NCI-H2029 (cell line): ENCODE results near the gene ZNF474.

Experiments used
- DNase-seq: peaks from one replicate; lab custom pipeline; 2025; lab: John Stamatoyannopoulos, UW

The ZNF474 gene

GRCh38 chr5:122118356-122118948 lies 10.9 kb upstream of the ZNF474 start:
- no peak for DNase-seq

GRCh38 chr5:122119205-122119604 lies 10.1 kb upstream of the ZNF474 start:
- DNase-seq: no peak

GRCh38 chr5:122120493-122120892 lies 8.9 kb upstream of the ZNF474 start:
- no peak for DNase-seq

- DNase-seq: no peak
Observed at GRCh38 chr5:122120957-122121356, 8.4 kb upstream of the ZNF474 start.

- no peak for DNase-seq
Observed at GRCh38 chr5:122121479-122122465, 7.6 kb upstream of the ZNF474 start.

- no peak for DNase-seq
Observed at GRCh38 chr5:122124766-122125165, 4.6 kb upstream of the ZNF474 start.

- DNase-seq: no peak
Observed at GRCh38 chr5:122126177-122126755, 3.1 kb upstream of the ZNF474 start.

GRCh38 chr5:122126756-122127321 lies 2.5 kb upstream of the ZNF474 start:
- no peak for DNase-seq

- no peak for DNase-seq
Observed at GRCh38 chr5:122130152-122130551, 806 bp downstream of the ZNF474 start.

GRCh38 chr5:122137702-122138101 lies 8.4 kb downstream of the ZNF474 start:
- no peak for DNase-seq

- no peak for DNase-seq
Observed at GRCh38 chr5:122138356-122138755, 9.0 kb downstream of the ZNF474 start.

GRCh38 chr5:122140900-122141299 lies 11.6 kb downstream of the ZNF474 start:
- DNase-seq: no peak

- no peak for DNase-seq
Observed at GRCh38 chr5:122141751-122142150, 12.4 kb downstream of the ZNF474 start.

- no peak for DNase-seq
Observed at GRCh38 chr5:122142480-122143164, 13.3 kb downstream of the ZNF474 start.

- DNase-seq: no peak
Observed at GRCh38 chr5:122144236-122144635, 14.9 kb downstream of the ZNF474 start.

- no peak for DNase-seq
Observed at GRCh38 chr5:122145906-122146305, 16.6 kb downstream of the ZNF474 start.

GRCh38 chr5:122149321-122150090 lies 20.2 kb downstream of the ZNF474 start:
- DNase-seq: no peak

GRCh38 chr5:122150215-122150614 lies 20.9 kb downstream of the ZNF474 start:
- DNase-seq: no peak

GRCh38 chr5:122151640-122152039 lies 22.3 kb downstream of the ZNF474 start:
- no peak for DNase-seq

- no peak for DNase-seq
Observed at GRCh38 chr5:122152266-122152900, 23.0 kb downstream of the ZNF474 start.

- DNase-seq: no peak
Observed at GRCh38 chr5:122153230-122153629, 23.9 kb downstream of the ZNF474 start.
